Measurements from ENCODE around the gene PDE4D. TPM values are rescaled to one million over a fixed set of nuclear protein-coding genes. Genes with fewer than 3 reads are reported as not detected.
"Not testable (repeated sequence)": the region's sequence is repeated elsewhere in the genome, so short reads cannot be mapped to it uniquely, and the experiment has no call there.

PDE4D gene
- total RNA-seq, 4 donors from 2014 or later = 15.9 to 66.3 (median 48.7) TPM

DNA sequence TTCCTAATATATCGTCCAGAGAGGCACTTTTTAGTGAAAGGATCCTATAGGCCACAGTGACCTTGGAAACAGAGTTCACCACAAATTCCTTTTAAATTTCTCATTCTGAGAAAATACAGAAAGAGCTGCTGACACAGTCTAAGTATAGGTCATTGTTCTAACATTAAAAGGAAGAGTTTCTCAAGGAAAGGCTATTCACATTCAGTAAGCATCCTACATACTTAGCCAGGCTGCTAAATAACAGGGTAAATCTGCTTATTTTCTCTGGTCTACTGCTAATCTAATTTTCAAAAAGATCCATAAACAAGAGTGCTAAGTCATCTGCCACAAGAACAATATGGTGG lies 313.7 kb downstream of the PDE4D start:
- 60 to 66% methylated on average over 1 of the region's 1 CpG for WGBS, 2 donors
- H3K4me3 ChIP-seq = no peak overlapping the region
- no peak for DNase-seq (ENCODE audit: low spot score in 2 of 2)
- TF ChIP-seq POLR2A (IDR thresholded peaks at IDR 0.05) (no peak), EP300 (IDR thresholded peaks at IDR 0.05) (no peak)
- TF ChIP-seq, protein P1, sequence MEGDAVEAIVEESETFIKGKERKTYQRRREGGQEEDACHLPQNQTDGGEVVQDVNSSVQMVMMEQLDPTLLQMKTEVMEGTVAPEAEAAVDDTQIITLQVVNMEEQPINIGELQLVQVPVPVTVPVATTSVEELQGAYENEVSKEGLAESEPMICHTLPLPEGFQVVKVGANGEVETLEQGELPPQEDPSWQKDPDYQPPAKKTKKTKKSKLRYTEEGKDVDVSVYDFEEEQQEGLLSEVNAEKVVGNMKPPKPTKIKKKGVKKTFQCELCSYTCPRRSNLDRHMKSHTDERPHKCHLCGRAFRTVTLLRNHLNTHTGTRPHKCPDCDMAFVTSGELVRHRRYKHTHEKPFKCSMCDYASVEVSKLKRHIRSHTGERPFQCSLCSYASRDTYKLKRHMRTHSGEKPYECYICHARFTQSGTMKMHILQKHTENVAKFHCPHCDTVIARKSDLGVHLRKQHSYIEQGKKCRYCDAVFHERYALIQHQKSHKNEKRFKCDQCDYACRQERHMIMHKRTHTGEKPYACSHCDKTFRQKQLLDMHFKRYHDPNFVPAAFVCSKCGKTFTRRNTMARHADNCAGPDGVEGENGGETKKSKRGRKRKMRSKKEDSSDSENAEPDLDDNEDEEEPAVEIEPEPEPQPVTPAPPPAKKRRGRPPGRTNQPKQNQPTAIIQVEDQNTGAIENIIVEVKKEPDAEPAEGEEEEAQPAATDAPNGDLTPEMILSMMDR (IDR thresholded peaks at IDR 0.05) = no peak
- no peaks in the 10 kb centered on the region for H3K27me3 ChIP-seq
- H3K4me1 ChIP-seq = no peaks in the 10 kb centered on the region
- no peaks in the 10 kb centered on the region for H3K36me3 ChIP-seq
- H3K9me3 ChIP-seq = no peaks in the 10 kb centered on the region
- H3K27ac ChIP-seq = no peak overlapping the region

DNA sequence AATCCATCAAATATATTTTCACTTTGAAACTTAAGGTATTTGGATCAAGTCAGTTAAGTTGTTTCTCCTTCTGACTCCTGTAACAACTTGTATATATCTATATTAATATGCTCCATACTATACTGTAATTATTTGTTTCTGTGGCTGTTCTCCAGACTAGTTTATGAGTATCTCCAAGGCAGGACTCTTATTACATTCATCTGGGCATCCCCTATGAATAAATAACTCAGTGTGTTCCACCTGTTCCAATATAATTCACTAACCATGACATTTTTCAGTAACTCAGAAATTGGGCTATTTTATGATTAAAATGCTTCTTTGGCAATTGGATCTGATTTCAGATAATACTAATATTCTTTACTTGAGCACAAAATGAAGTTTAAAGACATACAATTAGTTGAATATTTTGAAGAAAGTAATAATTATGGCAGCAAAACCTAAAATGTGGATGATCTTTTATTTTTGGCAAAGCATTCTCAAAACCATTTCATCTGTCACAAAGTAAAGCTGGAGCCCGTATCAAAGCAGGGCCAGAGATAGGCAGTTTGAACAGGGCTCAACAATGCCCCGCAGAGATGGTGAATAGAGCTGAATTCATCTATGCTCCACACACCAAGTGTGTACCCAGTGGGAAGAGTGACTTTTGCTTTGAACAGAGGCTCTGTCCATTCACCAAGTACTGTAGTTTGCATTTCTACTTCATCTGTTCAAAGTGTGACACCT lies 314.3 kb downstream of the PDE4D start:
- H3K27me3 ChIP-seq = no peaks in the 10 kb centered on the region
- no peaks in the 10 kb centered on the region for H3K4me1 ChIP-seq
- H3K36me3 ChIP-seq = no peaks in the 10 kb centered on the region
- no peak overlapping the region for H3K4me3 ChIP-seq
- no peaks in the 10 kb centered on the region for H3K9me3 ChIP-seq
- no peak overlapping the region for H3K27ac ChIP-seq
- TF ChIP-seq POLR2A (IDR thresholded peaks at IDR 0.05) (no peak), EP300 (IDR thresholded peaks at IDR 0.05) (no peak)
- TF ChIP-seq, protein P1 (IDR thresholded peaks at IDR 0.05) = no peak
- WGBS, 2 donors = 65 to 84% methylated on average over 2 of the region's 2 CpGs
- DNase-seq (ENCODE audit: low spot score in 2 of 2) = no peak

DNA sequence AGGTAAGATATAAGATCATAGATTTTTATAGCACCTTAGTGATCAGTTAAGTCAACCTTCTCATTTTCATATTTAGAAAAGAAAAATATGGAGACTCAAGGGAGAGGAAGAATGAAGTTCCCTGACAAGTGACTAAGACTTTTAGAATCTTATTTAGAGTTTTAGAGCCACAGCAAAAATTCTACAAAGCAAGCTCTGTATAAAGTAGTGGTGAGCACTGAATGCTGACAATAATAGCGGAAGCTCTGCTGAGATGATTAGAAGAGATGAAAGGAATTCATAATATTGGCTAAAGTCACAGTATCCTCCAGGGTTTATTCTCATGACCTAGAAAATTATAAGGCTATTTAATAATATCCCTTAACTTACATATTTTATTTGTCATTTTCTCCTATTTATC lies 316.0 kb downstream of the PDE4D start:
- Histone ChIP-seq H3K27me3 (no peaks in the 10 kb centered on the region), H3K36me3 (no peaks in the 10 kb centered on the region), H3K27ac (no peak overlapping the region), H3K9me3 (no peaks in the 10 kb centered on the region), H3K4me3 (no peak overlapping the region), H3K4me1 (no peaks in the 10 kb centered on the region)
- DNase-seq (ENCODE audit: low spot score in 2 of 2) = no peak
- TF ChIP-seq, protein P1 (IDR thresholded peaks at IDR 0.05) = no peak
- no peak for TF ChIP-seq POLR2A (IDR thresholded peaks at IDR 0.05)
- 53 to 68% methylated on average over 1 of the region's 1 CpG for WGBS, 2 donors

DNA sequence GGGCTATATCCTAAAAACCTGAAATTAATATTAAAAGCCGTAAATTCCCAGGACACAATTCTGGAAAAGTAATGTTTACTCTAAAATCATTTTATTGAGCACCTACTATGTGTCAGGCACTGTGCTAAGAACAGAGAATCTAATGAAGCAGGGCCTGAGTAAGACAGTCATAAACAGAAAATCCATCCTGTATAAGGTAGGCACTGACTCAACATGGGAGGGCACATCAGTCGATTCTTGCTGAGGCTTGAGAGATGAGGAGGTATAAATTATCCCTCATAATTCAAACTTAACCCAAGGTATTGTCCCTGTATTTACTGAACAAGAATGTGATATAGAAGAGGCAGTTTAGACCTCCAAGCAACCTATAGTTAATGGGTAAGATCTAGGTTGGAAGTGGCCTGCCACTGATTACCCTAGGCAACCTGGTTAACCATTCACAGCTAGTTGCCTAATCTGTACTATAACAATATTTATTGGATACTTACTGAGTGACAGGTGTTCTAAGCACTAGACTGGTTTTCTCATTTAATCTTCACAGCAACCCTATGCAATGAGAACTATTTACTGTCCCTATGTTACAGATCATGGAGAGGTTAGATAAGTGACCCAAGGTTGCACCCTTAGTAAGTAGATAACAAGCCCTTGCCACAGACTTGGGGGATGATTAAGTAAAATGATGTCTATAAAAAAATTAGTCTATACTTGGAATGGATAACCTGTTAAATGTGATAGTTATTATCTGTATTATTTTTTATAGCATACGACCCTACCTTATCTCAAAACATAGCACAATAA lies 317.7 kb downstream of the PDE4D start:
- TF ChIP-seq POLR2A (IDR thresholded peaks at IDR 0.05) = no peak
- no peak for TF ChIP-seq EP300 (IDR thresholded peaks at IDR 0.05)
- TF ChIP-seq, protein P1 (IDR thresholded peaks at IDR 0.05) = no peak
- Histone ChIP-seq H3K36me3 (no peaks in the 10 kb centered on the region), H3K4me1 (no peaks in the 10 kb centered on the region), H3K4me3 (no peak overlapping the region), H3K27ac (no peak overlapping the region), H3K27me3 (no peaks in the 10 kb centered on the region), H3K9me3 (no peaks in the 10 kb centered on the region)
- WGBS, 2 donors = 95 to 97% methylated on average over 3 of the region's 3 CpGs
- no peak for DNase-seq (ENCODE audit: low spot score in 2 of 2)

DNA sequence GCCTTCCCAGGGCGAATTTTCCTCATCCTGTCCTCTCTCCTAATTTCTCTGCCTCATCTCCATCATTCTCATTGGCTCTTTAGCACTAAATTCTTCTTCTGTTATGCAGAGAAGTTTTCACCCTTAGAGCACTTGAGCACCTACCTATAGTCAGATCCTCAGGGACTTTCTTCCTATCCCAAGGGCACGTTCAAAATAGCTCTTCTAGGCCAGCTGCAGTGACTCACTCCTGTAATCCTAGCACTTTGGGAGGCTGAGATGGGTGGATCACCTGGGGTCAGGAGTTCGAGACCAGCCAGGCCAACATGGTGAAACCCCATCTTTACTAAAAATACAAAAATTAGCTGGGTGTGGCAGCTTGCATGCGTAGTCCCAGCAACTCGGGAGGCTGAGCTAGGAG lies 320.0 kb downstream of the PDE4D start:
- not testable (repeated sequence) for H3K27ac ChIP-seq; H3K4me1 ChIP-seq; H3K36me3 ChIP-seq; H3K27me3 ChIP-seq; H3K4me3 ChIP-seq; DNase-seq (ENCODE audit: low spot score in 2 of 2); H3K9me3 ChIP-seq
- WGBS, 2 donors = 87 to 93% methylated on average over 5 of the region's 5 CpGs

Data from tibial nerve (tissue), 4 donors.